GM18499 (cell line): ENCODE measurements around the gene NKIRAS2.

Experiments
- ATAC-seq: cut with Tn5 transposase; IDR thresholded peaks from one replicate; pipeline ENCODE4 v1.9.1; 2021; ENCODE audit warnings: moderate number of reproducible peaks; ENCODE audit not compliant: insufficient read depth, unreplicated experiment

Gene NKIRAS2

DNA sequence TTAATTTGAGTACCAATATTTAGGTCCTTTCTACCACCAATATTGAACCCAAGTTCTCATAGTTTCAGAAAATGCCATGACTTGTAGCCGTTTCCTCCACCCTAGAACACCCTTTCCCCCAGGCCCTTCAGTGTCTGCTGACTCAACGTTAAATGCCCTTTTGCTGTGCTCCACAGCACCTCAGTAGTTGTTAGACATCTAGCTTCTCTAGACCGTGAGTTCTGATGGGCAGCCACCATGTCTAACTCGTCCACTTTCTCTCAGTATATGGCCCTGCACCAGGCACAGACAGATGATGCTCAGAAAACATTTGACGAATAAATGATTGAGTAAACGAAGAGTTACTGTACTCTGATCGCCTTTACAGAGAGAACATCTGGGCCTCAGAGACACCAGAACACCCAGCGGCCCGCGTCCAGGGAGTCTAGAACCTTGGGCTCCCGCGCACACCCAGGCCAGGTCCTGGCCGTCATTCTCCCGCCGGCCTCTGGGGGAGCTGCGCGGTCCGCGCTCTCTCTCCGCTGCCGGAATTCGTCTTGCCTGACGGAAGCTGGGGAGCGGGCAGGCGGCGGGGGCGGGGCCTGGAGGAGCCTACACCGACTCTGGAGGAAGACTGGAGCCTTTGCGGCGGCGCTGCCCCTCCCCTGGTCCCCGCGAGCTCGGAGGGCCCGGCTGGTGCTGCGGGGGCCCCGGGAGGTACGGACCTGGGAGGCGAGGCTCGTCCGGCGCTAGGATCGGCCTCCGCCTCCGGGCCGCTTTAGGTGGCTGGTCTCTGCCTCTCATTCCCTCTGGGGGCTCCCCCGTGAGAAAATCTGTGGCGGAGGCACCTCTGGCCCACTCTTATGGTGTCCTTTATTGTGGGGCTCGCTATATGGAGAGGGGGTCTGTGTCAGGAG, at the start of gene NKIRAS2:
NKIRAS2 (plus strand) TSS at position 582 of the 896 bp plus-strand sequence. CDS start 1,488 bp downstream, outside the sequence.
- ATAC-seq = no peak

DNA sequence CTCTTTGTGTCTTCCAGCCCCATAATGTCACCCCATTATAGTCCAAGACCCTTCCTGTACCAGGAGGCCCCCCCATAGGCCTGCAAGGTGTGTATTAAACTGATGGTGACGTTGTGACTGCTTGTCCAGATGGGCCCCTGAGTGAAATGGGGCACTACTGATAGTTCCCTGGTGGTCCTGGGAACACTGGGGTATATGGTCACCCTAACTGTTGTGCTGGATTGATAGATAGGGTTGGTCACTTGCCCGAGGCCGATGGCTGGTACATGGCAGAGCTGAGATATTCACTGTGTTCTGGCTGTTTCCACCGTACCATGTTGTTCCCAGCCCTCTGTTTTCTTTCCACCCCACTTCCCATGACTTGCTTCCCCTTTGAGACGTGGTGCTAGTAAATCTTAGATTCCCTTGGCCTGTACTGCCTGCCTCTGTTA, 49.0 kb upstream of the NKIRAS2 start:
- no peak for ATAC-seq

DNA sequence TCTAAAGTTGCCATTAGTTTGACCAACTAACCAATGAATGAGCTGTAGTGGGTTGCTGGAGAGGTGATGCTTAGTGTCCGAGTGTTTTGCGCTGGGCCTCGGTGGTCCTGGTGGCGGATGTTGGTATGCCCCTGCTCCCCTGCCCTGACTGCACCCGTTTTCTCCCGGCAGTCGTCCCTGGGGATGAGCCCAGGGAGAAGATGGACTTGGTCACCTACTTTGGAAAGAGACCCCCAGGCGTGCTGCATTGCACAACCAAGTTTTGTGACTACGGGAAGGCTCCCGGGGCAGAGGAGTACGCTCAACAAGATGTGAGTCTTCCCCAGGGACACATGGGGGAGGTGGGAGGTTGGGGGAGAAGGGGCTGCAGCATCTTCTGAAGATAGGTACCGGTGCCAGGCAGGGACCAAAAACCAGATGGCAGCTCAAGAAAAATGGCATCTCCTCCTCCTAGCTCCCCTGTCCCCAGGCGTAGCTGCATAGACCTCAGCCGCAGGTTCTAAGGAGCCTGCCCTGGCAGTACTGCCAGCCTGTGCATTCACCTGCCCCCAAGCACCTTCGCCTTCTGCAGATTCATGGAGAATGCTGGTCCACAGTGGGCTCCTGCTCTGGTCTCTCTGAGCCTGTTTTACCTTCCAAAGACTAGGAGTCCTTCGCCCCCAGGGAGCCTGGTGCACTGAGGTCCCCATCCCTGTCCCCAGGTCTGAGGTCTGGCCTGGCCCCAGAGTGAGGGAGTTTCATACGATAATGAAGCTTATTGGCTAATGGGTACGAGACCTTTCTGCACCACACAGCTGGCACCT, 48.0 kb upstream of the NKIRAS2 start:
- ATAC-seq = no peak

DNA sequence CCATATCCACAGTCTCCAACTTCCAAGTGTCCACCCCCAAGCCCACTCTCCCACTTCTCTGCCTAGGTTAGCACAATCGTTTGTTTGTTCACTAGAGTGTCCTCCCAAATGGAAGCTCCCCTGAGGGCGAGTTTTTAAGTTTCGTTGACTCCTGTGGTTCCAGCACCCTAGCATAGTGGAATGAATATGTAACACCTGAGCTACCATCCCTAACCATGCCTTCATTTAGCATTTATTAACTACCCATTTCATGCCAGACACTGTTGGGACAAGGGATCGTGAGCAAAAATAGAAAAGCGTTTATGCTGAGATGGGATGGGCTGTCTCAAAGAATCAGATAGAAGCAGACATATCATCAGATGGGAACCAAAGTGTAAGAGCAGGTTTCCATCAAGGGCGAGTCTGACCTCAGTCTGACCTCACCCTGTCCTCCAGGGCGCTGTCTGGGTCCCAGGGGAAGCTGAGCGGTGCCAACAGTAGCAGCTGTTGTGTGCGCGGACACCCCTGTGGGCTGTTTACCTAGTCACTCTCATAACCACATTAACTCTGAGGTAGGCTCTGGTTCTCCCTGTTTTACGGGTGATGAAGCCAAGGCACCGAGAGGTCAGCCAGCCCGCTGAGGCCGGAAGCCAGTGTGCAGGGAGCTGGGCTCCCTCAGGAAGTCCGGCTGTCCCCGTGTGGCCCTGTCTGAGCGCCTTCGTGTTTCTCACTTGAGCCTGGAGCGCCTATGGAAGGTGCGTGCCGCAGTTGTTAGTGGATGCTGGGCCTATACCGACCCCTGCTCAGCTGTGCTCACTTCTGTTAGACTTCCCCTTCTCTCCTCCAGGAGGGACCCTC, 47.1 kb upstream of the NKIRAS2 start:
- no peak for ATAC-seq

DNA sequence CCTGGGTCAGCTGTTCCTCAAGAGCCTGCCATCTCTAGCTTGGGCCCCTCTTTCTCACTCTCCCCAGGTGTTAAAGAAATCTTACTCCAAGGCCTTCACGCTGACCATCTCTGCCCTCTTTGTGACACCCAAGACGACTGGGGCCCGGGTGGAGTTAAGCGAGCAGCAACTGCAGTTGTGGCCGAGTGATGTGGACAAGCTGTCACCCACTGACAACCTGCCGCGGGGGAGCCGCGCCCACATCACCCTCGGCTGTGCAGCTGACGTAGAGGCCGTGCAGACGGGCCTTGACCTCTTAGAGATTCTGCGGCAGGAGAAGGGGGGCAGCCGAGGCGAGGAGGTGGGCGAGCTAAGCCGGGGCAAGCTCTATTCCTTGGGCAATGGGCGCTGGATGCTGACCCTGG, 46.5 kb upstream of the NKIRAS2 start:
- ATAC-seq = no peak

DNA sequence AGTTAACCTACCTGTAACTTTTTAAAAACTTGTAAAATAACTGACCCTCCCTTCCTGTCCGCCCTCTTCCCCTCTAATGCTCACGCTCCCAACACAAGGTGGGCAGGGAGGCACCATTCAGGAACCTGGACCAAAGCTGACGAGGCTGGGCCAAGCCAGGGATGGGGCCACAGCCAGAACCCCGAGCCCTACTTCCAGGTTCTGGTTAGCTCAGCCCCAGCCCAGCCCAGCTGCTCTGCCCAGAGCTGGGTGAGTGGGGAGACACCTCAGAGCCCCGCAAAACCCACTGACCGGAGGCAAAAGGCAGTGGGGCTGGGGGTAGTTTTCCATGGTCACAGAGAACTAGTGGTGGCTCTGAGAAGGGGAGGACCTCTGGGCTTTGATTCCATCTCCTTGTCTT, 45.9 kb upstream of the NKIRAS2 start:
- ATAC-seq = no peak

DNA sequence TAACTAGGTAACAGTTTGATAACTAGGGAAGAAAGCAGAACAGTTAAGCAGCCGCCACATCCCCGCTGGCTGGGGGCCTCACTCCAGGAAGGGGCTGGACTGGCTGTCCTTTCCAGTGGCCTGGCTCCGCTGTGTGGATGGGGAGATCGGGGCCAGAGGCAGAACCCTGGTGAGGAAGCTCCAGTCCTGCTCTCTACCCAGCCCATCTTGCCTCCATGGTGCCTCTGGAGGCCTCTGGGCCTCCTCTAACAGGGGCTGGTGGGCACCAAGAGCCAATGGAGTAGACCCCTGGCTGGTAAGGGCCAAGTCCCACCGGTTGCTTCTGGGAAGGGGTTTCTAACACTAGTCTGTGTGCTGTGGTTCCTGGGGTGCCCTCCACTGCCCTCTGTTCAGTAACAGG, 45.2 kb upstream of the NKIRAS2 start:
- no peak for ATAC-seq

DNA sequence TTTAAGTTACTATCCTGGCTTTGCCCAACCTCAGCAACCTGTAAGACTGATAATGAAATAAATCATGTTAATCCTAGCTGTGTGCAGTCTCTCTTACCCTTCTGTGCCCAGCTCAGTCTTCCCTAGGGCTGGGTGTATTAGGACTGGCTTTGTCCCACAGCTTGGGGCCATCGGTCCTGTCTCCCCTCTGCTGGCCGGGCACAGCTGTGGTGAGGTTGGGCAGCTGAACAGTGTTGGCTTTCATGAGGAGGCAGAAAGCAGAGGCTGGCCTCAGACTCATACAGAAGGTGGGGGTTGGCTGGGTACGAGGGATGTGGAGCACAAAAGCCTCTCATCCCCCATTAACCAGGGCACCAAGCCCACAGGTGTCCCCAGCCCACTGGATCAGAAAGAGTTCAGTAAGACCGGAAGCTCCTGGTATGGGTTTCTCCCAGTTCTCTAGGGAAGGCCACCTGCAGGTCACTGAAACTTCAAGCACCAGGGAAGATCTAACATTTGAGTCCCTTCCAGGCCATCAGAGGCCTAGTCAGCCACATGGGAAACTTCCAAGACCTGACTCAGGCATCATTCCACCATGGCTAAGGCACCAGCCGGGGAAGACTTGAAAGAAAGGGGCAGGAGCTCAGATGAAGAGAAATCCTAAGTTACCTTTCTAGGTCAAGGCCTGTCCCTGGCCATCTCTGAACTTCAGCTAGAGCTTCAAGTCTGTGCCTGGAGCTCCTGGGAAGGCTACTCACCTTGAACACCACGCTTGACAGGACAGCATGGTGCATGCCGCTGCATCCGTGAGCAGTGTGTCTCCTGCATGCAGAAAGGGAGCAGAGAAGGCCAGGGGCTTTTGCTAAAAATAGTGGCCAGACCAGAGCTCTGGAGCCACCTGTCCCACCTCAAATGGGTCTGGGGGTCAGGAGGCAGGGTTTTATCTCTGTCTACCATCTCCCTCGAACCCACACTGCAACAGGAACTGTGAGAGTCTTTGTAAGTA, 44.5 kb upstream of the NKIRAS2 start:
- no peak for ATAC-seq

DNA sequence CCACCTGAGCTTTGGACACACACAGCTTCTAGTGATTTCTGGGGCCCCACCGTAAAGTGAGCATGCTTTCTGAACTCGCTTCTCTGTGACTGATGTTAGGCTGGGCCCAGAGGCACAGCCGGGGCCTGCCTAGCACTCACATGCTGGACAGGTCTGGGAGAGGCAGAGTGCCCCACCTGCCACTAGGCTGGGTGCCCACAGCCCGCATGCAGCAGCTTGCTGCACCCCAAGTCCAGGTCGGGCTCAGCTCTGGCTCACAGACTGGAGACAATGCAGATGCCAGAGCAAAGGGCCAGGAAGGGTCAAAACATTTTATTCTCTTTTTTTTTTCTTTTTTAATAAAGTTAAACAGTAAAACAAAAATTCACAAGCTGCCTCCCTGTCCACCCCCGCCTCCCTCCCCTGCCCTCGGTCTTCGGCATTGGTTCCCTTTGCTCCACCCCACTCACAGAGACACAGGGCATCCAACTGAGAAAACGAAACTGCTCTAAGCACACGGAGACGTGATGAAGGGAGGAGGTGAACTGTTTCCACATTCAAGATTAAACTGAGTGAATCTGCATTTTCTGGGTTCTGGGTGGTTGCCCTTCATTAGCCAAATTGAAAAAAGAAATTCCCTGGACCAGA, 43.6 kb upstream of the NKIRAS2 start:
- no peak for ATAC-seq

DNA sequence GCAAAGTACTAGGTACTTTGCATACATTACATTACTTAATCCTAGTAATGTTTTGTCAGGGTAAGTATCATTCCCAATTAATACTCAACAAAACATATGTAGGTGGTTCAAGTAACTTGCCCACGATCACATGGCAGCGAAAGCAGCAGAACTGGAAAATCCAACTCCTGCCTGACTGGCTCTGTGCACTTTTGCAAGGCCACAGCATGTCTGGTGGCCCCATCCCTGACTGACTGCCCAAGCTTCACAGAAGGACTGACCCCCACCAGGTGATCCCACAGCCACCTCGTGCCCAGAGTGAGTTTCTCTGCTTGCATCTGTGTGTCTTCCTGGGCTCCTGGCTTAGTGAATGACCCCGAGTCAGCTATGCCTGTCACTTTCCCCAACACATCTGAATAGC, 41.9 kb upstream of the NKIRAS2 start:
- ATAC-seq = no peak

DNA sequence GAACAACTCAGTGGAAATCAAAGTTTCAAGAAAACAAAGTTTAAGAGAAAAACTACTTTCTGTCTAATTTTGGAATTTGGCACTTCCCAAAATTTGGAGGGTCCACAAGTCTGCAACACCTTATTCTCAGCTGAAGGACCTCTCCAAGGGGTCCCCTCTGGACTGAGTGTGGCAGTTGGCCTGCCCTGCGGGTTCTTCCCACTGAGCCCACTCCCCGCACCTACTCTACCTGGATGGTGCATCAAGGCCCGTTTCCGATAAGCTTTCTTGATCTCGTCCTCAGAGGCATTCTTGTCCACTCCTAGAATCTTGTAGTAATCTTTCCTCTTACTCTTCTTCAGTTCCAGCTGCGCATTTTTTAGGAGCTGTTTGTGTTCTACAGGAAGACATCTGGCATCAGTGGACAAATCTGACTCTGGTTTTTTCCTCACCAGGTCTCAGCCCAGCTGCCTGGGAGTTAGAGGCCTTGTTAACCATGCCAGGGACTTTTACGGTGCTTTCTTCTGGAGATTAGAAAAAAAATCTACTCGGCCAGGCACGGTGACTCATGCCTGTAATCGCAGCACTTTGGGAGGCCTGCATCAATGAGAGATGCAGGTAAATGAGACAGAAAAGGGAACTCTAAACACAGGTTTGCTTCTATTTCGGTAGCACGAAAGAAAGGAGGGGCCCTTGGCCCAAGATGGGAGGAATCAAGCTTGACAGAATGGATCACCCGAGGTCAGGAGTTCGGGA, 37.7 kb upstream of the NKIRAS2 start:
- no peak for ATAC-seq

DNA sequence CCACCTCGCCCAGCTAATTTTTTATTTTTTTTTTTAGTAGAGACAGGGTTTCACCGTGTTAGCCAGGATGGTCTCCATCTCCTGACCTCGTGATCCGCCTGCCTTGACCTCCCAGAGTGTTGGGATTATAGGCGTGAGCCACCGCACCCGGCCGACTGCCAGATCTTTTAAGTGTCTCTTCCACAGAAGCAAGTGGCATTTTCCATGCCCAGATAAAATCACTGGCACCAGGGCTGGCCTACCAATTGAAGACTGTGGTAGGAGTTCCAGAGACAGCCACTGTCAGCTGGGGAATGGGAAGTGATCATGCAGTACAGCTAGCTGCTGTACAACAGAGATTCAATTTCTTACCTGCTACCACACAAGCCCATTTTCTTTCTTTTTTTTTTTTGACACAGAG, 35.4 kb upstream of the NKIRAS2 start:
- ATAC-seq = no peak

DNA sequence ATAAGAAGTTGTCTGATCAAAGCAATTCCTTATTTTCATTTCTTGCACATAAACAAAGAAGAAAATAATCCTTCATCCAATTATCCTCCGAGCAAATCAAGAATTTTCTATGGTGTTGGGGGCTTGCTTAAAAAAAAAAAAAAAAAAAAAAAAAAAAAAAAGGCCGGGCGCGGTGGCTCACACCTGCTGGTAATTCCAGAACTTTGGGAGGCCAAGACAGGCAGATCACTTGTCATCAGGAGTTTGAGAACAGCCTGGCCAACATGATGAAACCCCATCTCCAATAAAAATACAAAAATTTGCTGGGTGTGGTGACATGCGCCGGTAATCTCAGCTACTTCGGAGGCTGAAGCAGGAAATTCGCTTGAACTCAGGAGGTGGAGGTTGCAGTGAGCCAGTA, 34.0 kb upstream of the NKIRAS2 start:
- no peak for ATAC-seq

DNA sequence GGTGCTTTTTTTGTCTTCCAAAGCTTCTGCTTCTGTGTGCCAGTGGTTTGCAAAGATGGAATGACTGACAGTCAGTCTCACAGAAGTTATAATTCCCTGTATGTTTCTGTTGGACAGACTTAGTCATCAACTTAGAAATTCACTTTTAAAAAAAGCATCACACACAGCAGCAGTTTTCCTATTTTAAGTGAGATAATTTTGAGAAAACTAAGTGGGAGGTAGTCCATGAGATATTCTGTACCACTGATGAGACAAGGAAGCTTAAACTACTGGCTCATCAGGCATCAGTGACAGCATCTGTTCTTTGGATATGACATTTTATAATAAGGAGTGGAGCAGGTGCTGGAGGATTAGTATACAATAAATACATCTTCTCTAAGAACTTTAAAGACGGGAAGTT, 33.3 kb upstream of the NKIRAS2 start:
- no peak for ATAC-seq

DNA sequence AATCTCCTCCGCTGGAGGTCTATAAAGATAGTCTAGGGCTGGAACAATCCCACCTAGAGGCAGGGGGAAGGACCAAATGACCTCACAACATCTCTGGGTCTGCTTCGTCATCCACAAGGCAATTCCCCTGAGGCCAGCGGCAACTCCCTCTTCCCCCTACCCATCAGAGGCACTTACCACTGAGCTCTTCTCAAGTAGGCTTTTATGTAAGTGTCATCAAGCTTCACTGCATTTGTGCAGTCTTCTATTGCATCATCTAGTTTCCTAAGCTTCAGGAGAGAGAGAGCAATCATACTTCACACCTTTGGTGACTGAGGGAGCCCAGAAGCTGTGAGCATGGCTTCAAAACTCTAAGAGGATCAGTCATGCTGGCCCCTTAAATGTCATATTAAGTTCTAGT, 32.2 kb upstream of the NKIRAS2 start:
- no peak for ATAC-seq

DNA sequence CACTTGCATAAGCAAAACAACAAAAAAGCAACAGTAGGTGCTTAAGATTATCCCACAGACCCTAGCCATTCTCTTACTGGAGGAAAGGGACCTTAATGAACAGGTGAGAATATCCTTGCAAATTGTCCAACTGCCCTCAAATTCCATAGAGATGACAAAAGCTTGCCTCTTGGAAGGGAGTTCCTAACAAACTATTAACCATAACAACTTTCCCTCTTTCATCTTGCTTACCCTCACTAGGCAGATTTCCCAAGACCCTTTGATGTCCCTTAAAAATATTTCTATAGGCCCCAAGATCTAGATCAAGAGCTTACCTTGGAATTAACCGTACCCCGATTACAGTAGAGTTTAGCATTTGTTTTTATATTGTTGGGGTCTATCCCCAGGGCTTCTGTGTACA, 31.5 kb upstream of the NKIRAS2 start:
- no peak for ATAC-seq

DNA sequence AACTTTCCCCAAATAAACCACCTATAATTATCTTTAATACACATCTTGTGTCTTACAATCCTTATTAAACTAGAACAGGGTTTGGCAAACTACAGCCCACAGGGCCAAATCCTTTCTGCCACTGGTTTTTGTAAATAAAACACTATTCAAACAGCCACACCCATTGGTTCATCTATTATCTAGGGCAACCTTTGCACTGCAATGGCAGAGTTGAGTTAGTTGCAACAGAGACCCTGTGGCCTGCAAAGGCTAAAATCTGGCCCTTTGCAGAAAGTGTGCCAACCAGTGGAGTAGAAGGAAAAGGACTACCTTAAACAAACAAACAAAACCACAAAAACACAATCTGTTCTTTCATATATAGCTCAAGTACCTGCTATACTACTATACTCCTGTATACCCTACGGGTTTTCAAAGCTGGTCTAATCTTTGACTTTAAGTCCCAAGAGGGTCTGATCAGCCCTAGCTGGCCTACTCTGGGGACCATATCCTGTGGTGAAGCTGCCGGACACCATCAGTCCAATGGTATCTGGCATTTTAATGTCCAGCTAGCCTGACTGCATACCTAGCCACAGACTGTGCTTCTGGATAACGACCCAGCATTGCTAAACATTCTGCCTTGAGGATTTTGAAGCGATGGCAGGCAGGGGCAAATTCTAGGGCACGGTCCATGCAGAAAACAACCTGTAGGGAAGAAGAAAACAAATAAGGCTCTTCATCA, 30.0 kb upstream of the NKIRAS2 start:
- no peak for ATAC-seq

DNA sequence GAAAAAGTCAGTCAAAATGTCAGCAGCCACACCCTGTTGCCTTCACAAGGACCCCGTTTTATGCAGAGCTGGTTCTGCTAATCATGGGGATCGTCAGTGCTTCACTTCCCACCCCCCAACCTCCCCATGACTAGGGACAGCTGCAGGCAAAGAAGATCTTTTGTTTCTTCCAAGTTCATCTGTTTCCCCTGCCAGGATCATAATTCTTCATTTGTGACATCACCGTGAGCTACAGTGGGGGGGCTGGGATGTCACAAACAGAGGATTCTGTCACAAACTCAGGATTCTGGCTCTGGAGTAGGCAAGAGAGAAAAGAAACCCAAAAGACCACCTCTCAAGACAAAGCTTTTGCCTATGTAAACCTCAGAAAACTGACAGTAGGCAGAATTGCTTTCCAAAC, 27.3 kb upstream of the NKIRAS2 start:
- ATAC-seq = no peak
